ENCODE data around the gene TBC1D5. TPM values are rescaled to one million over a fixed set of nuclear protein-coding genes. Genes with fewer than 3 reads are reported as not detected.
"Not testable (repeated sequence)": the region's sequence is repeated elsewhere in the genome, so short reads cannot be mapped to it uniquely, and the experiment has no call there.

The TBC1D5 gene
- total RNA-seq = 10 to 100 TPM; 54.8 to 55.9 TPM

DNA sequence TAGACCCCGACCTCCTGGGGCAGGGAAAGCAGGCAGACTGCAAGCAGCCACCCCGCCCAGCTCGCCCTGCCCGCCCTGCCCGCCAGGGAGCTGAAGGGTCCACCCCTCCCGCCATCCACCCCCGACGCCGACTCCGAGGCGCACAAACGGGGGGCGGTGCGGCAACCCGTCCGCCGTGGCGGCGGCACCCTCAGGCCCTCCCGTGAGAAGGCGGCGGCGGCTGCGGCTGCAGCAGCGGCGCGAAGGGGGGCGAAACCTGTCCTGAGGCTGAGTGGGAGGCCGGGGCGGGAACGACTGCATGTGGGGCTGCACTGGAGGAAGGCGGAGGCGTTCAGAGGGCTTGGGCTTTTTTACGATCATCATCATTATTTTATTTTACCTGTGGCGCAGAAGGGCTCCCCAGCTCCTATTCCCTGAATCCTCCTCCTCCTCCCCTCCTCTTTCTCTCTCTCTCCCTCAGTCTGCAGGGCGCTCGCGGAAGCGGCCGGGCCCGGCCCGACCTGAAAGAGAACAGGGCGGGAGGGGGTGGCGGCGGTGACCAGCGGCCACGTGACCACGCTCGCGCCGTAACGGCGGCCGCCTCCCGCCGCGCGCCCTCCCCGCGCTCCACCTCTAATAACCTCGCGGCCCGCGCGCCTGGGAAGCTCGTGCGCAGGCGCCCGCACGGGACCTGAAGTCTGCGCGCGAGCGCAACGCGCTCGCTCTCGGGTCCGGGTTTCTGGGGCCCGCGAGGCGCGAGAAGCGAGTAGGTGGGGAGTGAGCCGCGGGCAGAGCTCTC is at the start of gene TBC1D5:
TBC1D5 (minus strand) TSS at position 530 of the 778 bp plus-strand sequence. CDS start 234,061 bp downstream, outside the sequence.
- peak; percentile 94 to 98 for DNase-seq (ENCODE audit: low spot score in 2 of 2)
- Mint-ChIP-seq H3K27ac (peak within 1 kb of the TSS; percentile 93 to 96), H3K36me3 (peaks cover 7 to 8% of the 10 kb centered on the region in 2 donors), H3K9me3 (no peaks in the 10 kb centered on the region)
- ATAC-seq = peak; percentile 90 to 93

- H3K9me3 Mint-ChIP-seq = peaks cover 4 to 5% of the 10 kb centered on the region in 2 donors
- no peak for ATAC-seq
- no peak for DNase-seq (ENCODE audit: low spot score in 2 of 2)
- no peak overlapping the region for H3K27ac Mint-ChIP-seq
- peaks cover 9 to 22% of the 10 kb centered on the region in 2 donors for H3K36me3 Mint-ChIP-seq
These were observed 41.0 kb upstream of the TBC1D5 start for GRCh38 chr3:17783426-17783825.

DNA sequence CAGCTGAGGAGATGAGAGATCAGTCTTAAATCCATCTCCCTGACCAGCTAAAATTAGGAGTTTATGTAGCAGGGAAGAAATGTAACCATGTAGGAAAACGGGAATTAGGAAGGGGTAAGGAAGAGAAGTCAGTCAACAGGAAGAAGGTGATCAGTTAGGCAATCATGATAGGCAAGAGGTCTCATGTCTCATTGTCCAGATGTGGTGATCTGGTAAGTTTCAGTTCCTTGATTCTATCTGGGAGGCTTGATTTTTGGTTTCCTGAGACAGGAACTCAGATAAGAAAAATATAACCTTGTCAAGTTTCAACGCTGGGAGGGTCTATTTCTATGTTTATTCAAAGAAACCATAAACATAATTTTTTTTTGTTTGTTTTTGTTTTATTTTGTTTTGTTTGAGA is 40.3 kb upstream of the TBC1D5 start:
- ATAC-seq (no peak), DNase-seq (ENCODE audit: low spot score in 2 of 2) (no peak)
- H3K27ac Mint-ChIP-seq = no peak overlapping the region
- H3K36me3 Mint-ChIP-seq = peaks cover 9 to 22% of the 10 kb centered on the region in 2 donors
- peaks cover 4 to 5% of the 10 kb centered on the region in 2 donors for H3K9me3 Mint-ChIP-seq

DNA sequence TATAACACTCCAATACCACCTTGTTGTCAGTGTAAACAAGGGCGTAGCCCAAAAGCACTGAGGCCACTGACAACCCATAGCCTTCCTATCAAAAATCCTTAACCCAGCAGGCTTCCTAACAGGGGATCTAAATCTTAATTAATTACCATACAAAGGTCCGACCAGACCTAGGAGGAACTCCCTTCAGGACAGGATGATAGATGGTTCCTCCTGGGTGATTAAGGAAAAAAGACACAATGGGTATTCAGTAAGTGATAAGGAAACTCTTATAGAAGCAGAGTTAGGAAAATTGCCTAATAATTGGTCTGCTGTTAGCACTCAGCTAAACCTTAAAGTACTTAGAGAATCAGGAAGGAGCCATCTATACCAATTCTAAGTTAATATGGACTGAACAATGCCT is 37.9 kb upstream of the TBC1D5 start:
- not testable (repeated sequence) for H3K9me3 Mint-ChIP-seq; DNase-seq (ENCODE audit: low spot score in 2 of 2); ATAC-seq
- H3K27ac Mint-ChIP-seq = peak overlapping the region in 1 of 2 donors; percentile 66
- H3K36me3 Mint-ChIP-seq = peaks cover 9 to 37% of the 10 kb centered on the region in 2 donors

DNA sequence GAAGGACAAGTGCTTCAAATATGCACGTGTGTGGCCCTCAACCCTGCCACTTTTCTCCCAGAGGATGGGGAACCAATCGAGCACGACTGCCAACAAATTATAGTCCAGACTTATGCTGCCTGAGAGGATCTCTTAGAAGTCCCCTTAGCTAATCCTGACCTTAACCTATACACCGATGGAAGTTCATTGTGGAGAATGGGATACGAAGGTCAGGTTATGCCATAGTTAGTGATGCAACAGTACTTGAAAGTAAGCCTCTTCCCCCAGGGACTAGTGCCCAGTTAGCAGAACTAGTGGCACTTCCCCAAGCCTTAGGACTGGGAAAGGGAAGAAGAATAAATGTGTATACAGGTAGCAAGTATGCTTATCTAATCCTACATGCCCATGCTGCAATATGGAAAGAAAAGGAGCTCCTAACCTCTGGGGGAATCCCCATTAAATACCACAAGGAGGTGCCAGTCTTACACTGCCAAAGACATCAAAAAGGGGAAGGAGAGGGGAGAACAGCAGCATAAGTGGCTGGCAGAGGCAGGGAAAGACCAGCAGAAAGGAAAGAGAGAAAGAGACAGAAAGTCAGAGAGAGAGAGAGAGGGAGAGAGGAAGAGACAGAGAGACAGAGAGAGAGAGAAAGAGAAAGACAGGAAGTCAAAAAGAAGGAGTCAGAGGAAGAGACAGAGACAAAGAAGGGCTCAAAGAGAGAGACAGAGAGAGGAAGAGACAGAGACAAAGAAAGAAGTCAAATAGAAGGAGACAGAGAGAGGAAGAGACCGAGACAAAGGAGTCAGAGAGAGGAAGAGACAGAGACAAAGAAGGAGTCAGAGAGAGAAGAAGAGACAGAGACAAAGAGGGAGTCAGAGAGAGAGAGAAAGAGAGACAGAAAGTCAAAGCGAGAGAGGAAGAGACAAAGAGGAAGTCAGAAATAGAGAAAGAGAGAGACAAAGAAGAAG is 37.1 kb upstream of the TBC1D5 start:
- peaks cover 9 to 42% of the 10 kb centered on the region in 2 donors for H3K36me3 Mint-ChIP-seq
- not testable (repeated sequence) for DNase-seq (ENCODE audit: low spot score in 2 of 2); H3K9me3 Mint-ChIP-seq
- ATAC-seq = peak in 1 of 2 donors; percentile 71
- peak overlapping the region; percentile 58 to 66 for H3K27ac Mint-ChIP-seq

GRCh38 chr3:17777326-17777725 is 34.9 kb upstream of the TBC1D5 start:
- not testable (repeated sequence) for H3K27ac Mint-ChIP-seq; H3K9me3 Mint-ChIP-seq; ATAC-seq; DNase-seq (ENCODE audit: low spot score in 2 of 2)
- H3K36me3 Mint-ChIP-seq = peaks cover 5 to 44% of the 10 kb centered on the region in 2 donors

DNA sequence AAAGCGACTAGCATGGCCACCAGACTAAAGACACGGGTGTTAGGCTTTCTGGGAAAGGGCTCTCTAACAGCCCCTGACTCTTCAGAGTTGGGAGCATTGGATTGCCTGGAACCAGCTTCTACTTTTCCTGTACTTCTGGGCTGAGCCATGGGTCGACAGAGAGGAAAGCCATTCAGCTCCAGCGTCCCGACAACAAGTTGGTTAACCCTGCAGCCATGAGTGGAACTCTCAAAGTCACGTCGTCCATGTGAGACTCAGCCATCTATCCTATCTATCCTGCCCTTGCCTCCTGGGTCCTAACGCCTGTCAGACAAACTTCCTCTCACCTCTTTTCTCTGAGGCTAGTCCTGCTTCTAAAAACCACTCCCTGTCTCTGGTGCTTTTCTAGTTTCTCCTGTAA is 32.6 kb upstream of the TBC1D5 start:
- peak in 1 of 2 donors; percentile 19 for DNase-seq (ENCODE audit: low spot score in 2 of 2)
- Mint-ChIP-seq H3K36me3 (peaks cover 0 to 28% of the 10 kb centered on the region in 2 donors), H3K27ac (peak overlapping the region in 1 of 2 donors; percentile 44), H3K9me3 (peaks cover 6 to 10% of the 10 kb centered on the region in 2 donors)
- peak in 1 of 2 donors; percentile 49 for ATAC-seq

GRCh38 chr3:17774180-17774910 is 31.9 kb upstream of the TBC1D5 start:
- H3K36me3 Mint-ChIP-seq = peaks cover 0 to 28% of the 10 kb centered on the region in 2 donors
- not testable (repeated sequence) for H3K9me3 Mint-ChIP-seq, H3K27ac Mint-ChIP-seq
- peak; percentile 58 to 64 for DNase-seq (ENCODE audit: low spot score in 2 of 2)
- ATAC-seq = peak; percentile 78 to 85

DNA sequence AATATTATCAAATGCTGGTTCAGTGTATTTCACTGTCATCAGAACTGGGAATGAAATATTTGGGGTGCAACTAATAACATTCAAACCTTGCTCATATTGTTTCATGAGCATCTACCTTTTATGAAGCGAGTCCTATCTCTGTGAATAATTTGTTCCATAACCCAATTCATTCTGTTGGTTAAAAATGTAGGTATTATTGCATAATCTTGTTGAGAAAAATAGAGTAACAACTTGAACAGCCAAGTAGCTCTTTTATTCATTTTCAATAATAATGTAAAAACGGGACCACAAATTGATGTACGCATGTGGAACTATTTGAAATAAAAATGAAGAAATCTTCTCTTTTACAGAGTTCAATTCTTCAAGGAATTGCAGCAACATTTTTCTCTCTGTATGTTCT is 30.1 kb upstream of the TBC1D5 start:
- H3K27ac Mint-ChIP-seq = no peak overlapping the region
- peaks cover 0 to 28% of the 10 kb centered on the region in 2 donors for H3K36me3 Mint-ChIP-seq
- no peak for ATAC-seq
- peaks cover 6 to 10% of the 10 kb centered on the region in 2 donors for H3K9me3 Mint-ChIP-seq
- no peak for DNase-seq (ENCODE audit: low spot score in 2 of 2)

DNA sequence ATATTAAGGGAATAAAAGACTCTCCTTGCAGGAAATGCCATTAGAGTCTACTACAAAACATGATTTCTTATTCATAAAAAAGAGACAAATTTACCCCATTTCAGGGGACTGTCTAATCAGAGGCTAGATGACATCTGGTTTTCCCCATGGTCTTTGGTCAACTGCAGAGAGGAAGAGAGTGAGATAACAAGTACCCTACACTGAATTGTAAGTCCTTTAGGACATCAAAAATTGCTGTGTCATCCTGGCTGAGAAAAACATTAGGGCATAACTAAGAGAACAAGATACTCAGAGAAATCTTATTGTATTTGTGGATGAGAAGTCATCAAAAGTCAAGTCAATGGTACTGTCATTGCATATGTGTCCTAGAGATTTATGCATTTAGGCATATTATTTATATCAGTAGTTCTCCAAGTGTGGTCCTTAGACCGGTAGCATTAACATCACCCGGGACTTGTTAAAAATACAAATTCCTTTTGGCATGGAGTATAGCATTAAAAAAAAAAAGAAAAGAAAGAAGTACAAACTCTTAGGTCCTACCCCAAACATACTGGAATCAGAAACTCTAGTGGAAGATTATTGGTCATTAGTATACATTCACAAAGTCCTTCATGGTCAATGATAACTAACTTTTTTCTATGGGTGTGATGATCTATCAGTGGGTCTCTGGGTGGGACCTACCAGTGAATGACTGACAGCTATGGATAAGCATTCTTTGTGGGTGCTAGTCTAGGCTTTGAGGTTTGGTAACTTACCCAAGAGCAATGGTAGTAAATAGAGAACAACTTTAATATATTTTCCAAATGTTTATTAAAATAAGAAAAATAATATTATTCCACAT is 29.0 kb upstream of the TBC1D5 start:
- Mint-ChIP-seq H3K9me3 (peaks cover 6 to 10% of the 10 kb centered on the region in 2 donors), H3K36me3 (peaks cover 0 to 23% of the 10 kb centered on the region in 2 donors), H3K27ac (no peak overlapping the region)
- ATAC-seq (no peak), DNase-seq (ENCODE audit: low spot score in 2 of 2) (no peak)

DNA sequence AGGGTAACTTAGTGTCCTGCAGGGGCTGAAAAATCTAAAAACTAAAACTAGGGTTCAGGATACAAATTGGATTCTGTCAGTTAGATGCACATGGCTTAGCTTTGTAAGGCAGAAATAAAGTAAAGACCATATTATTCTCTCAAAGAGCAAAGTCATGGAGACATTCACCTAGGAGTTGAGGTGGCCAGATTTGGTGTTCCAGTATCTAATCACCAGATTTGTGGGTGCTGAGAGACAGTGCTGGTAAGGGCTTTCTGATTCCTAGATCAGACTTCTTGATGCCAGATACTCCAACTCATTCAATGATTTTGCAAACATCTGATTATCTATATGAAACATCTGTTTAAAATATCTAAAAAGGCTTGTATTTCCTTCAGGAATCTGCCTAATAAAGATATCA is 28.3 kb upstream of the TBC1D5 start:
- Mint-ChIP-seq H3K36me3 (peaks cover 0 to 16% of the 10 kb centered on the region in 2 donors), H3K9me3 (peaks cover 6 to 10% of the 10 kb centered on the region in 2 donors), H3K27ac (no peak overlapping the region)
- DNase-seq (ENCODE audit: low spot score in 2 of 2) (no peak), ATAC-seq (no peak)

DNA sequence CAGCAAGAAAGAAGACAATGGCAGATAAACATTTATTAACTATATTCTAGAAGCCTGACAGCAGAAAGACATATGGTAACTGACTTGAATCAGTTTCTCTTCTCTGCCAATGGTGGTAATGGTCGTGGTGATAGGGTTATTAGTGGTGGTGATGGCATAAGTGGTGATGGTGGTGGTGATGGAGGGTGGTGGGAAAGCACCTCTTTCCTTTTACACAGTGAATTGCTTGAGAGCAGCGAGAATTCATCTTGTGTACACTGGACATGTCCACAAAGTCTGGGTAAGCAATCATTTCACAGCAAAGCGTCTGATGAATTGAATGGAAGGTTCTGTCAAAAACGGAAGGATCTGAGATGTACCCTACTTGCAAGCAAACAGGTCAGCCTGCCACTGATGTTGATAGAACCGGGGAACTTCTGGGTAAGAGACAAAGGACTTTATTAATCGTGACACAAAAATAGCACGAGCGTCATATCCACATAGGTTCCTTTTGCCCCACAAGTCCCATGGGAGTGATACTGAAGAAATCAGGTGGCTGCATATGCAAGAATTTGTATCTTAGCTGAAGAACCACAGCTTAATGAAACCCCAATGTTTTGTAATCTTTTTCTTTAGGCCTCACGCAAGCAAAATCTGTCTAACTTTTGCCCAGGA is 23.5 kb upstream of the TBC1D5 start:
- DNase-seq (ENCODE audit: low spot score in 2 of 2) (no peak), ATAC-seq (no peak)
- H3K36me3 Mint-ChIP-seq = no peaks in the 10 kb centered on the region
- H3K27ac Mint-ChIP-seq = no peak overlapping the region
- H3K9me3 Mint-ChIP-seq = no peaks in the 10 kb centered on the region

DNA sequence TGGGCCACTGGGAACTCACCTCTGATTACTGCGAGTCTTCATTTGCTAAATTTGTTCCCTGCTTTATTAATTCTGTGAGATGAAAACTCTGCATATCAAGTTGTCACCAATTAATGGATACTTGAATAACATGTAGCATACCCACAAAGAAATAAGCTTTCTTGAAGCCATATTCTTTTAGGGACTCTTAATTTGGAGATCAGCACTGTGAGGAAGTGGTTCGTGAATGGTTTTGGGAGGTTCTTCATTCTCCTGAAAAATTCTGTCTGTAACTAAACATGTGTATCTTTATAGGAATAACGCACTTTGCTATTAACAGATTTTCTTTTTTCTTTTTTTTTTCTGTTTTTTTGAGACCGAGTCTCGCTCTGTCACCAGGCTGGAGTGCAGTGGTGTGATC is 19.1 kb upstream of the TBC1D5 start:
- ATAC-seq (no peak), DNase-seq (ENCODE audit: low spot score in 2 of 2) (no peak)
- Mint-ChIP-seq H3K36me3 (no peaks in the 10 kb centered on the region), H3K27ac (no peak overlapping the region), H3K9me3 (no peaks in the 10 kb centered on the region)

DNA sequence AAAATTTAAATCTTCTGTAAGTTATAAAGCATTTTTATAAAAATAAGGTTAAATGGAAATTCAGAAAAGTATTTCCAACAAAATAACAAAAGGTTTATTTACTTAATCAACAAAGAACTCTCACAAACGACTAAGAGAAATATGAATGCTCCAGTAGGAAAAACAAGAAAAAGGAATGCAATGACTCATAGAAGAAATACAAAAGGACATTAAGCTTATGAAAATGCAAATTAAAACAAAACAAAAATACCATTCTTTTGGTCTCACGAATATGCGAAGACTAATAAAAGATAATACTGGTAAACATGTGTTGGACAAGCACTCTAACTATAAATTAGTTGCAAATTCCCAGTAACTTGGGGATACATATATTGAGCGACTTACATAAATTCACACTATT is 17.5 kb upstream of the TBC1D5 start:
- H3K36me3 Mint-ChIP-seq = no peaks in the 10 kb centered on the region
- DNase-seq (ENCODE audit: low spot score in 2 of 2) = no peak
- no peaks in the 10 kb centered on the region for H3K9me3 Mint-ChIP-seq
- H3K27ac Mint-ChIP-seq = no peak overlapping the region
- no peak for ATAC-seq

- ATAC-seq (no peak), DNase-seq (ENCODE audit: low spot score in 2 of 2) (no peak)
- Mint-ChIP-seq H3K9me3 (no peaks in the 10 kb centered on the region), H3K27ac (no peak overlapping the region), H3K36me3 (no peaks in the 10 kb centered on the region)
These were observed 13.4 kb upstream of the TBC1D5 start for GRCh38 chr3:17755836-17756235.
